ENCODE data around the gene C1orf174. TPM values are rescaled to one million over a fixed set of nuclear protein-coding genes. Genes with fewer than 3 reads are reported as not detected.

The C1orf174 gene
- total and polyA plus RNA-seq, 2 experiments from 2014 or later, result 20.7 to 23.6 TPM

DNA sequence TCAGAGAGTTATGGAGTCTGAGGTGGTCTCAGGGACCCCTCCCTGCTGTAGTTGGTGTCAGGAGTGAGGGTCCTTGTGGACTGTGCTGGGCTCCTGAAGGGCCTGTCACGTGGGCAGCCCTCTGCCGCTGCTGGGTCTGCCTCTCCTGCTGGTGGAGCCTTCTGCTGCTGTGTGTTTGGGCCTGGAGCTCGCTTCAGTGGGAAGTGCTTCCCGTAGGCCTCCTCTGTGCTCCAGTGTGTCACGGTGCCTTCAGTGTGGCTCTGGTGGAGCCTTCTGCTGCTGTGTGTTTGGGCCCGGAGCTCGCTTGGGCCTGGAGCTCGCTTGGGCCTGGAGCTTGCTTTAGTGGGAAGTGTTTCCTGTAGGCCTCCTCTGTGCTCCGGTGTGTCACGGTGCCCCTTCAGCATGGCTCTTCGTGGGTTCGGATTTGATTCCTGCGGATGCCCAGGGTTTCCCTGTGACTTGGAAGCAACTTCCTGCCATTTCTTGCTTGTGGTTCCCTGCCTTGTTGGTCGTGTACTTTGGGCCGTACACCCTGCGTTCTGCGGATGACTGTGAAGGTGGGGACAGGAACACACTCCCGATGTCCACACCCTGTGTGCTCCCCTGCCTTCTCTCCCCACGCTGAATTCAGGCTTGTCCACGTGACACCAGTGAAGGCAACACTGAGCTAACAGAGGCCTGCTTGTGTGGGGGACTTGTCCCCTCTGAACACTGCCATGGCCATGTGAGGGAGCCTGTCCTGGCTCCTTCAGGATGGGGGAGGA, 19.5 kb downstream of the C1orf174 start:
- H4K20me1 ChIP-seq (ENCODE audit: insufficient read depth, poor library complexity, severe bottlenecking), result no peaks in the 10 kb centered on the region
- no peak overlapping the region for H3K4me2 ChIP-seq
- no peak for TF ChIP-seq EZH2phosphoT487 (IDR thresholded peaks at IDR 0.05; ENCODE audit: low read depth, severe bottlenecking, unreplicated experiment)
- TF ChIP-seq EZH2 (IDR thresholded peaks at IDR 0.05; ENCODE audit: borderline replicate concordance), result no peak
- no peak for TF ChIP-seq CTCF (IDR thresholded peaks at IDR 0.05; ENCODE audit: poor library complexity)
- H2AFZ ChIP-seq, result no peak overlapping the region
- WGBS (ENCODE audit: low lambda C conversion rate, missing lambda C conversion rate), result 96% methylated on average over 20 of the region's 20 CpGs
- H3K9me2 ChIP-seq (replicated peaks; ENCODE audit: insufficient read depth), result no peaks in the 10 kb centered on the region
- H3K79me2 ChIP-seq, result no peaks in the 10 kb centered on the region
- peaks cover 4% of the 10 kb centered on the region for H3K9me3 ChIP-seq (ENCODE audit: low read depth)
- H3K36me3 ChIP-seq (replicated peaks; ENCODE audit: insufficient read depth, low read depth), result no peaks in the 10 kb centered on the region
- no peak overlapping the region for H3K4me3 ChIP-seq
- DNase-seq (ENCODE audit: low spot score), result no peak
- no peaks in the 10 kb centered on the region for H3K27me3 ChIP-seq
- H3K27ac ChIP-seq, result no peak overlapping the region
- no peaks in the 10 kb centered on the region for H3K4me1 ChIP-seq (ENCODE audit: insufficient read depth)

DNA sequence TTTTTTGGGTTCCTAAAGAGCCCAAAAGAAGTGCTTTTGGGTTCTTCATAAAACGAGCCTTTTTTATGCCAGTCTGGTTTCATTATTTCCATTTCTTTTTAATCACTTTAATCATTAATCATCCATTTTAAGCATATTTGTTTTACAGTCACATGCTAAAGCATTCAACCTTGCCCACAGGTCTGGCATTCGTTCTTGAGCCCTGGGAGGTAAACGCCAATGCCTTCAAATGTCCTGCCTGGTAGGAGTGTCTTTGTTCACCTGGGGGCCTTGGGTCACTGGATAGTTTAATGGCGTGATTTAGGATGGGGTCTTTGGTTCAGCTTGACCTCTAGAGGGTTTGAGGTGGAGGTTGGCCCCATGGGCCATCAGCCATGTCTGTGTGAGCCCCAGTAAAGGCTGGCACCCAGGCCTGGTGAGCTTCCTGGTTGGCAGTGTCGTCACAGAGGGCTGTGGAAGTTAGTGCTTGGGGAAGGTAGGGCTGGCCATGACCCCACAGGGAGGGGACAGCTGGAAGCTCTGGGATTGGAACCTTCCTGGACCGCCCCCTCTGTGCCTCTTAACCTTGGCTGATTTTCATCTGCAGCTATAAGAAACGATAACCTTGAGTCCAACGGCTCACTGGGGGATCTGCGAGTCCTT, 20.2 kb downstream of the C1orf174 start:
- H3K27me3 ChIP-seq, result no peaks in the 10 kb centered on the region
- no peaks in the 10 kb centered on the region for H4K20me1 ChIP-seq (ENCODE audit: insufficient read depth, poor library complexity, severe bottlenecking)
- DNase-seq (ENCODE audit: low spot score), result no peak
- no peaks in the 10 kb centered on the region for H3K36me3 ChIP-seq (replicated peaks; ENCODE audit: insufficient read depth, low read depth)
- H3K4me1 ChIP-seq (ENCODE audit: insufficient read depth), result no peaks in the 10 kb centered on the region
- TF ChIP-seq EZH2 (IDR thresholded peaks at IDR 0.05; ENCODE audit: borderline replicate concordance) (no peak), EZH2phosphoT487 (IDR thresholded peaks at IDR 0.05; ENCODE audit: low read depth, severe bottlenecking, unreplicated experiment) (no peak), CTCF (IDR thresholded peaks at IDR 0.05; ENCODE audit: poor library complexity) (no peak)
- H3K9me2 ChIP-seq (replicated peaks; ENCODE audit: insufficient read depth), result no peaks in the 10 kb centered on the region
- H3K79me2 ChIP-seq, result no peaks in the 10 kb centered on the region
- H3K4me2 ChIP-seq, result no peak overlapping the region
- peaks cover 4% of the 10 kb centered on the region for H3K9me3 ChIP-seq (ENCODE audit: low read depth)
- H2AFZ ChIP-seq, result no peak overlapping the region
- WGBS (ENCODE audit: low lambda C conversion rate, missing lambda C conversion rate), result 90% methylated on average over 9 of the region's 9 CpGs
- no peak overlapping the region for H3K27ac ChIP-seq
- no peak overlapping the region for H3K4me3 ChIP-seq

- peaks cover 4% of the 10 kb centered on the region for H3K9me3 ChIP-seq (ENCODE audit: low read depth)
- H3K4me3 ChIP-seq, result no peak overlapping the region
- H3K36me3 ChIP-seq (replicated peaks; ENCODE audit: insufficient read depth, low read depth), result no peaks in the 10 kb centered on the region
- no peaks in the 10 kb centered on the region for H3K9me2 ChIP-seq (replicated peaks; ENCODE audit: insufficient read depth)
- no peaks in the 10 kb centered on the region for H3K4me1 ChIP-seq (ENCODE audit: insufficient read depth)
- H2AFZ ChIP-seq, result no peak overlapping the region
- WGBS (ENCODE audit: low lambda C conversion rate, missing lambda C conversion rate), result over 99% methylated on average over 7 of the region's 7 CpGs
- TF ChIP-seq EZH2phosphoT487 (IDR thresholded peaks at IDR 0.05; ENCODE audit: low read depth, severe bottlenecking, unreplicated experiment) (no peak), EZH2 (IDR thresholded peaks at IDR 0.05; ENCODE audit: borderline replicate concordance) (no peak)
- H3K4me2 ChIP-seq, result no peak overlapping the region
- H3K27ac ChIP-seq, result no peak overlapping the region
- H3K27me3 ChIP-seq, result no peaks in the 10 kb centered on the region
- H4K20me1 ChIP-seq (ENCODE audit: insufficient read depth, poor library complexity, severe bottlenecking), result no peaks in the 10 kb centered on the region
- no peak for DNase-seq (ENCODE audit: low spot score)
- no peaks in the 10 kb centered on the region for H3K79me2 ChIP-seq
Measured at GRCh38 chr1:3879099-3879498, 21.0 kb downstream of the C1orf174 start.

- Histone ChIP-seq H3K4me3 (no peak overlapping the region), H2AFZ (no peak overlapping the region), H3K36me3 (replicated peaks; ENCODE audit: insufficient read depth, low read depth) (no peaks in the 10 kb centered on the region), H3K27me3 (no peaks in the 10 kb centered on the region), H3K4me2 (no peak overlapping the region), H3K79me2 (no peaks in the 10 kb centered on the region), H3K9me2 (replicated peaks; ENCODE audit: insufficient read depth) (no peaks in the 10 kb centered on the region), H3K27ac (no peak overlapping the region), H4K20me1 (ENCODE audit: insufficient read depth, poor library complexity, severe bottlenecking) (no peaks in the 10 kb centered on the region), H3K4me1 (ENCODE audit: insufficient read depth) (no peaks in the 10 kb centered on the region), H3K9me3 (ENCODE audit: low read depth) (peaks cover 4% of the 10 kb centered on the region)
- no peak for DNase-seq (ENCODE audit: low spot score)
- TF ChIP-seq EZH2 (IDR thresholded peaks at IDR 0.05; ENCODE audit: borderline replicate concordance) (no peak), CTCF (IDR thresholded peaks at IDR 0.05; ENCODE audit: poor library complexity) (no peak), EZH2phosphoT487 (IDR thresholded peaks at IDR 0.05; ENCODE audit: low read depth, severe bottlenecking, unreplicated experiment) (no peak)
- whole genome bisulfite sequencing (ENCODE audit: low lambda C conversion rate, missing lambda C conversion rate), result 94% methylated on average over 16 of the region's 16 CpGs
Measured at GRCh38 chr1:3876716-3877115, 23.4 kb downstream of the C1orf174 start.

All from hepatocyte (in vitro differentiated cells).